ENCODE data around the gene MIR17HG. TPM values are rescaled to one million over a fixed set of nuclear protein-coding genes. Genes with fewer than 3 reads are reported as not detected.

MIR17HG gene
- polyA plus RNA-seq, 1 of the 3 experiments (the other 2 are of a cell fraction): 0.51 TPM

GRCh38 chr13:91368676-91369440, 21.4 kb downstream of the MIR17HG start:
- no peaks in the 10 kb centered on the region for H3F3A ChIP-seq (replicated peaks; ENCODE audit: insufficient read depth)
- H3K9me3 ChIP-seq: no peaks in the 10 kb centered on the region
- no peaks in the 10 kb centered on the region for H3K9me2 ChIP-seq
- no peaks in the 10 kb centered on the region for H4K20me1 ChIP-seq (ENCODE audit: insufficient read depth)
- H3K4me2 ChIP-seq: peak overlapping the region; percentile 33; the same call in 1 of the 2 replicates
- CTCF ChIA-PET: interaction anchor here (0.9 to 3.0 kb wide), 2 partner anchors 13 to 413 kb away, joined by 3 to 10 read pairs; no protein-coding TSS in a partner anchor
- H2AFZ ChIP-seq (ENCODE audit: low read depth): no peak overlapping the region
- H3K9ac ChIP-seq: no peak overlapping the region
- POLR2A ChIA-PET: no interaction called here
- no peaks in the 10 kb centered on the region for H3K79me2 ChIP-seq (ENCODE audit: insufficient read depth)
- H3K27me3 ChIP-seq (ENCODE audit: insufficient read depth): no peaks in the 10 kb centered on the region
- TF ChIP-seq PBX3 (IDR thresholded peaks at IDR 0.05) (no peak), MEF2A (IDR thresholded peaks at IDR 0.05; ENCODE audit: borderline replicate concordance, low read depth) (no peak), RFX5 (IDR thresholded peaks at IDR 0.05; ENCODE audit: low read length) (no peak), IRF3 (IDR thresholded peaks at IDR 0.05; ENCODE audit: low read depth, low read length) (no peak)
- H3K4me3 ChIP-seq (ENCODE audit: low read depth in 2 of 2, low read length in 1 of 2): no peak overlapping the region
- 92% methylated on average over 3 of the region's 3 CpGs for WGBS (ENCODE audit: low lambda C conversion rate)
- no peak for DNase-seq
- peaks cover 0 to 7% of the 10 kb centered on the region in 2 experiments for H3K36me3 ChIP-seq (replicated peaks in 1 of 2; ENCODE audit: control insufficient read depth in 1 of 2, insufficient read depth in 2 of 2, low read length in 1 of 2)
- H3K4me1 ChIP-seq (ENCODE audit: control insufficient read depth in 1 of 2, insufficient read depth in 2 of 2, low read depth in 1 of 2, low read length in 1 of 2): no peaks in the 10 kb centered on the region
- H3K27ac ChIP-seq (ENCODE audit: low read depth in 2 of 2, low read length in 1 of 2): no peak overlapping the region

- H3F3A ChIP-seq (replicated peaks; ENCODE audit: insufficient read depth): no peaks in the 10 kb centered on the region
- WGBS (ENCODE audit: low lambda C conversion rate): 42% methylated on average over 3 of the region's 3 CpGs
- H3K9me2 ChIP-seq: no peaks in the 10 kb centered on the region
- no peak overlapping the region for H3K9ac ChIP-seq
- H3K4me1 ChIP-seq (ENCODE audit: control insufficient read depth in 1 of 2, insufficient read depth in 2 of 2, low read depth in 1 of 2, low read length in 1 of 2): no peaks in the 10 kb centered on the region
- H3K79me2 ChIP-seq (ENCODE audit: insufficient read depth): no peaks in the 10 kb centered on the region
- no peaks in the 10 kb centered on the region for H4K20me1 ChIP-seq (ENCODE audit: insufficient read depth)
- ChIA-PET CTCF (interaction anchor here (0.9 to 3.0 kb wide), 3 partner anchors 12 to 412 kb away, joined by 3 to 10 read pairs (median 5); no protein-coding TSS in a partner anchor), POLR2A (interaction anchor here (1.3 kb wide), 1 partner anchor 22 kb away, joined by 3 read pairs; no protein-coding TSS in a partner anchor)
- no peak for DNase-seq
- peaks cover 0 to 6% of the 10 kb centered on the region in 2 experiments for H3K36me3 ChIP-seq (replicated peaks in 1 of 2; ENCODE audit: control insufficient read depth in 1 of 2, insufficient read depth in 2 of 2, low read length in 1 of 2)
- H3K27me3 ChIP-seq (ENCODE audit: insufficient read depth): no peaks in the 10 kb centered on the region
- H2AFZ ChIP-seq (ENCODE audit: low read depth): no peak overlapping the region
- H3K4me3 ChIP-seq (ENCODE audit: low read depth in 2 of 2, low read length in 1 of 2): no peak overlapping the region
- H3K9me3 ChIP-seq: no peaks in the 10 kb centered on the region
- H3K27ac ChIP-seq (ENCODE audit: low read depth in 2 of 2, low read length in 1 of 2): no peak overlapping the region
- H3K4me2 ChIP-seq: peak overlapping the region; percentile 33; the same call in 1 of the 2 replicates
- TF ChIP-seq NFIC (IDR thresholded peaks at IDR 0.05; ENCODE audit: borderline replicate concordance) (peak; percentile 20; the same call in 1 of the 2 replicates), PBX3 (IDR thresholded peaks at IDR 0.05) (peak; percentile 11; the same call in 1 of the 2 replicates), ZBTB33 (IDR thresholded peaks at IDR 0.05; ENCODE audit: borderline replicate concordance, low read depth) (no peak), TCF12 (IDR thresholded peaks at IDR 0.05) (peak; percentile 73), EP300 (IDR thresholded peaks at IDR 0.05; ENCODE audit: borderline replicate concordance in 1 of 2, low read depth in 1 of 2, low read length in 1 of 2) (0 out of 4 replicates have a peak, but pooled peaks of 1 of the 2 experiments have one; percentile 6)
Observed at GRCh38 chr13:91369441-91369831, 21.9 kb downstream of the MIR17HG start.

Data from SK-N-SH (cell line).